Ishikawa (cell line): Measurements from ENCODE around the gene LZIC.

ENCODE experiments used
- CEBPB ChIP-seq: IDR thresholded peaks from 2 replicates; pipeline ENCODE4 v1.6.1; 2012
- CREB1 ChIP-seq: IDR thresholded peaks from 2 replicates; pipeline ENCODE4 v1.6.1; 2012; ENCODE audit warnings: low read depth
- EGR1 ChIP-seq: IDR thresholded peaks from 2 replicates; pipeline ENCODE4 v1.6.1; 2012
- EP300 ChIP-seq: IDR thresholded peaks from 2 replicates; pipeline ENCODE4 v1.6.1; 2012; ENCODE audit warnings: borderline replicate concordance
- FOXM1 ChIP-seq: IDR thresholded peaks from 2 replicates; pipeline ENCODE4 v1.6.1; 2012; ENCODE audit warnings: low read depth, borderline replicate concordance
- NFIC ChIP-seq: IDR thresholded peaks from 2 replicates; pipeline ENCODE4 v1.6.1; 2012
- RAD21 ChIP-seq: IDR thresholded peaks from 2 replicates; pipeline ENCODE4 v1.6.1; 2012; ENCODE audit warnings: low read depth
- TAF1 ChIP-seq: IDR thresholded peaks from 2 replicates; pipeline ENCODE4 v1.6.1; 2012; ENCODE audit warnings: low read depth, mild to moderate bottlenecking
- TCF12 ChIP-seq: IDR thresholded peaks from 2 replicates; pipeline ENCODE4 v1.6.1; 2012; ENCODE audit warnings: low read depth
- TEAD4 ChIP-seq: IDR thresholded peaks from 2 replicates; pipeline ENCODE4 v1.6.1; 2012
- USF1 ChIP-seq: IDR thresholded peaks from 2 replicates; pipeline ENCODE4 v1.6.1; 2012
- YY1 ChIP-seq: IDR thresholded peaks from 2 replicates; pipeline ENCODE4 v1.6.1; 2012; ENCODE audit warnings: low read depth
- ZBTB7A ChIP-seq: IDR thresholded peaks from 2 replicates; pipeline ENCODE4 v1.6.1; 2012; ENCODE audit warnings: low read depth
- TF ChIP-seq, protein P1 (sequence below): IDR thresholded peaks from 2 replicates; pipeline ENCODE4 v1.6.1; 2012
- TF ChIP-seq, protein P2 (sequence below): IDR thresholded peaks from 2 replicates; pipeline ENCODE4 v1.6.1; 2012; ENCODE audit warnings: low read depth, mild to moderate bottlenecking

LZIC gene

GRCh38 chr1:9889411-9889810 is 53.8 kb downstream of the LZIC start:
- TF ChIP-seq NFIC (no peak), EGR1 (no peak), CREB1 (no peak), FOXM1 (no peak), TAF1 (no peak), RAD21 (no peak), CEBPB (no peak), EP300 (no peak), ZBTB7A (no peak), TEAD4 (no peak), TCF12 (no peak), YY1 (no peak), USF1 (no peak)
- TF ChIP-seq, protein P1, sequence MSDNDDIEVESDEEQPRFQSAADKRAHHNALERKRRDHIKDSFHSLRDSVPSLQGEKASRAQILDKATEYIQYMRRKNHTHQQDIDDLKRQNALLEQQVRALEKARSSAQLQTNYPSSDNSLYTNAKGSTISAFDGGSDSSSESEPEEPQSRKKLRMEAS: no peak
- TF ChIP-seq, protein P2, sequence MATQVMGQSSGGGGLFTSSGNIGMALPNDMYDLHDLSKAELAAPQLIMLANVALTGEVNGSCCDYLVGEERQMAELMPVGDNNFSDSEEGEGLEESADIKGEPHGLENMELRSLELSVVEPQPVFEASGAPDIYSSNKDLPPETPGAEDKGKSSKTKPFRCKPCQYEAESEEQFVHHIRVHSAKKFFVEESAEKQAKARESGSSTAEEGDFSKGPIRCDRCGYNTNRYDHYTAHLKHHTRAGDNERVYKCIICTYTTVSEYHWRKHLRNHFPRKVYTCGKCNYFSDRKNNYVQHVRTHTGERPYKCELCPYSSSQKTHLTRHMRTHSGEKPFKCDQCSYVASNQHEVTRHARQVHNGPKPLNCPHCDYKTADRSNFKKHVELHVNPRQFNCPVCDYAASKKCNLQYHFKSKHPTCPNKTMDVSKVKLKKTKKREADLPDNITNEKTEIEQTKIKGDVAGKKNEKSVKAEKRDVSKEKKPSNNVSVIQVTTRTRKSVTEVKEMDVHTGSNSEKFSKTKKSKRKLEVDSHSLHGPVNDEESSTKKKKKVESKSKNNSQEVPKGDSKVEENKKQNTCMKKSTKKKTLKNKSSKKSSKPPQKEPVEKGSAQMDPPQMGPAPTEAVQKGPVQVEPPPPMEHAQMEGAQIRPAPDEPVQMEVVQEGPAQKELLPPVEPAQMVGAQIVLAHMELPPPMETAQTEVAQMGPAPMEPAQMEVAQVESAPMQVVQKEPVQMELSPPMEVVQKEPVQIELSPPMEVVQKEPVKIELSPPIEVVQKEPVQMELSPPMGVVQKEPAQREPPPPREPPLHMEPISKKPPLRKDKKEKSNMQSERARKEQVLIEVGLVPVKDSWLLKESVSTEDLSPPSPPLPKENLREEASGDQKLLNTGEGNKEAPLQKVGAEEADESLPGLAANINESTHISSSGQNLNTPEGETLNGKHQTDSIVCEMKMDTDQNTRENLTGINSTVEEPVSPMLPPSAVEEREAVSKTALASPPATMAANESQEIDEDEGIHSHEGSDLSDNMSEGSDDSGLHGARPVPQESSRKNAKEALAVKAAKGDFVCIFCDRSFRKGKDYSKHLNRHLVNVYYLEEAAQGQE: no peak

DNA sequence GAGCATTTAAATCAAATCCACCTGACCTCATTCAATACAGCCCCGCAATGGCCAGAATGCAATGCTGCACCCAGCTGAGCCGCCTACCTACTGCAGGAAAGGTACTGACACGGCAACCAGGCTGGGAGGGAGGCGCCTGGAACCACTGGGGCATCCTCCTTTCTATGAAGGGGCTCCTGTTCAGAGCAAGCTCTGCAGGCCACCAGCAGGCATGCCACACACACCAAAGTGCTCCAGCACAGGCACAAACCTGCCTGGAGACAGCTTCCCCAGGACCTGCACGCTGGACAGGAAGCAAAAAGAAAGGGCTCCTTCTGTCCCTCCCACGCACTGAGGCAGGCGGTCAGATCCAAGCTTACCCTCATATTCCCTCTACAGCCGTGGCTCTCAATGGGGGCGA is 54.3 kb downstream of the LZIC start:
- TF ChIP-seq TEAD4 (no peak), TCF12 (no peak), CEBPB (no peak), CREB1 (no peak), YY1 (no peak)
- TF ChIP-seq, protein P2: no peak

DNA sequence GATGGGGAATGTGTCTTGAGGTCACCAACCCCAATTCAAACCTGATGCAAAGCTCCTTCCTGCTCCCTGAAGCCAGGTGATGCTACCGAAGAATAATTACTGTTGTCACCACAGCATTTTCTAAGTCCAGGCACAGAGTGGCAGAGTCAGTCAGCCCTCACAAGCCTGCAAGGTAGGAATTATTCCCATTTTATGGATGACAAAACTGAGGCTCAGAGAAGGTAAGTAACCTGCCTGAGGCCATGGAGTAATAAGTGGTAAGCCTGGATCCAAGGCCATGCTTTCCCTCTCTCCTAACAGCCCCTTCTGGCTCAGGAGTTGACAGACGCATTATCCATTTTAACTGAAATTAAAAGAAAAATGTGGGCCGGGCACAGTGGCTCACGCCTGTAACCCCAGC is 56.1 kb downstream of the LZIC start:
- no peak for TF ChIP-seq FOXM1
- TF ChIP-seq RAD21: no peak
- no peak for TF ChIP-seq YY1
- TF ChIP-seq CEBPB: no peak

GRCh38 chr1:9886092-9886742 is 57.0 kb downstream of the LZIC start:
- TF ChIP-seq CREB1 (no peak), YY1 (no peak), EGR1 (no peak), TAF1 (no peak), TCF12 (no peak), NFIC (no peak), CEBPB (no peak), EP300 (no peak), FOXM1 (no peak)
- TF ChIP-seq, protein P2: no peak

GRCh38 chr1:9884805-9885204 is 58.4 kb downstream of the LZIC start:
- no peak for TF ChIP-seq TCF12
- TF ChIP-seq CEBPB: no peak
- TF ChIP-seq, protein P1: no peak
- TF ChIP-seq, protein P2: no peak
- TF ChIP-seq CREB1: no peak
- TF ChIP-seq TAF1: no peak
- no peak for TF ChIP-seq ZBTB7A
- no peak for TF ChIP-seq FOXM1
- TF ChIP-seq EGR1: no peak
- no peak for TF ChIP-seq RAD21
